Ecto neural progenitor cell (in vitro differentiated cells): Measurements from ENCODE around the gene P2RY12.

Experiments
- DNase-seq: peaks from one replicate; pipeline ENCODE4 v3.0.0-alpha.2; 2018; ENCODE audit warnings: low spot score

The P2RY12 gene

GRCh38 chr3:151384741-151385174 is at the start of gene P2RY12:
Gene P2RY12, minus strand, starts transcription at chr3:151384753. Its CDS starts 45,908 bp downstream, at chr3:151338845.
- no peak for DNase-seq

DNA sequence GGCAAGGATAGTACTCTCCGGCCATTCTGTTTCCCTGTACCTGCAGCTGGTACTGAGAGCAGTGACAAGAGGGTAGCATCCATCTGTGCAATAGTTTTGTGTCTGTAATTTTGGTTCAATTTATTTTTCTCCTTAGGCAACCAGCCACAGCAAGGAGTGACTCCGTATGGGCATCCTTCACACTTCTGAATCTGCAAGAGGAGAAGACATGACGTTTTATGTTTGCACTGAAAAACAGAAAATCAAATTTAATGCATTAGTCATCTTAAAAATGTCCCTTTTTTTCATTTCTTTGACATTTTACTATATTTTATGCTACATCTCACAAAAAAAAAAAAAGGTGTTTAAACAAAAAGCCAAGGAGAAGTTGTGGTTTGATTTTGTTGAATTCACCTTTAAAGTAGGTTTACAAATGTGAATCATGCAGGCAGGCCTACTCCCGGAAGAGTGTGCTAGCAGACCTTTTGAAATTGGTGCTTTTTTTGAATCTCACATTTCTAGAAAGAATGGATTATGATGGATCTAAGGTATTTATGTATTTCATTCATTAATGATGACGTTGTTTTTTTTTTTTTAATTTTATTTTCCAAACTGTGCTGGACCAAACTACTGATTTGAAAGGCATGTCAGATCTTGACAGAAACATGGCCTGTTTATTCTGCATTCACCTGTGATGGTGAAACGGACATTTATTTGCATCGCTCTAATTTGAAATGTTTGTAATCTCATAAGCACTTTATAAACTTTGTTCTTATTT is 48.2 kb upstream of the P2RY12 start:
- no peak for DNase-seq

DNA sequence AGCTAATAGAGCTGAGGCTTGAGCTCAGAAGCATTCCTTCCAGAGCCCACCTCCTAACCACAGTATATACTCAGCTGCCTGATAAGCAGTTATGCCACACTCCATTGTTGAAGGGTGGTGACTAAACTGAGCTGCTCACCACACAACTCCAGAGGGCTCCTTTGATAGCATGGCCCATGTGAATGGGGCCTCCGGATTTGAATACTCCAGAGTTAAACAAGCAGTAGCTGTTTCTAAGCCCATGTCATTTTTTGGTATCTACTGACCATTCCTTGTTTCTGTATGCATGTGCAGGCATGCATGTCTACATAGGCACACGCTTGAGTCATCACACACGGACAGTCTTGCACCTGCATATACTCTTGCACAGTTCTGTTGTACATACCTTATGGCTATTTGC is 47.4 kb upstream of the P2RY12 start:
- DNase-seq: no peak

DNA sequence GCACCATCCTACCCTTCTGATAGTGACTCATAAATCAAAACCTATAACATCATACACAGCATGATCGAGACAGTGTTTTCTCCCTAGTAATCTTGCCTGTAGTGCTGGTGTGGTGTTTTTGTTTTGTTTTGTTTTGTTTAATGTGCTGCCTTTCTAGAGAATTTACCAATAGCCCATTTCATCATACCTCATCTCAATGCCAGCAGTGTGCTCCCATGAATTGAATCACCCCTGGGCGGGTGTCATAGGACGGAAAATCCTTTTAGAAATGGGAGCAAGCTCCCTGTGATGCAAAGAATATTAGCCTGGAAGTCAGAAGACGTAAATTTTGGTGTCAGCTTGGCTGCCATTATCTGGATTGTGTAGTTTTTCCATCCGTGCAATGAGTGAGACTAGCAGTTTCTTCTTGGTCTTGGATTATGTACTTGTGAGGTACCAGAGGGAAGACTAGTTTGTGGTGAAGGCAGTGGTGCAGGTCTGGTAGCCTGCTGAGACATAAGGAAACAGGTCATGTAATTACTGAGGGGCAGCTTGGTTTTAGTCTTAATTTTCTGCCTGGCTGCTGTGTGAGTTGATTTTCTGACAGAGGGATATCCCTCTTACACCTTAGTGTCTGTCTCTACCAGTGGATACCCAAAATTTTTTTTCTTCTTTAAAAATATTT is 46.4 kb upstream of the P2RY12 start:
- no peak for DNase-seq

DNA sequence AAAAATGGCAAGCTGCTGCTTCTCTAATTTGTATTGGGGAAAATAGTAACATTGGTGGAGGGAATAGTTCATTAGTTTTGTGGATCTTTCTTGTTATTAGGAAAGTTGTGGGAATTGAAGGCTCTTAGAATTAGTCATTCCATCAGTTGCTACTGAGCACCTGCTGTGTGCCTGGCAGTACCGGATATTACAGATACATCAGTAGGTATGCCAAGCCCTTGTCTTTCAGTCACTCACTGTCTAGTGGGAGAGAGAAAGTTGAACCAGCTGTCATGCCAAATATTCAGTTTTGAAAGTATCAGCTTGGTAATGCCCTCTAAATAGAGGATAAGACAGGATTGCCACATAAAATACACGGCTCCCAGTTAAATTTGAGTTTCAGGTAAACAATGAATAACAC is 43.8 kb upstream of the P2RY12 start:
- no peak for DNase-seq

- no peak for DNase-seq
Observed at GRCh38 chr3:151426341-151426657, 41.7 kb upstream of the P2RY12 start.

DNA sequence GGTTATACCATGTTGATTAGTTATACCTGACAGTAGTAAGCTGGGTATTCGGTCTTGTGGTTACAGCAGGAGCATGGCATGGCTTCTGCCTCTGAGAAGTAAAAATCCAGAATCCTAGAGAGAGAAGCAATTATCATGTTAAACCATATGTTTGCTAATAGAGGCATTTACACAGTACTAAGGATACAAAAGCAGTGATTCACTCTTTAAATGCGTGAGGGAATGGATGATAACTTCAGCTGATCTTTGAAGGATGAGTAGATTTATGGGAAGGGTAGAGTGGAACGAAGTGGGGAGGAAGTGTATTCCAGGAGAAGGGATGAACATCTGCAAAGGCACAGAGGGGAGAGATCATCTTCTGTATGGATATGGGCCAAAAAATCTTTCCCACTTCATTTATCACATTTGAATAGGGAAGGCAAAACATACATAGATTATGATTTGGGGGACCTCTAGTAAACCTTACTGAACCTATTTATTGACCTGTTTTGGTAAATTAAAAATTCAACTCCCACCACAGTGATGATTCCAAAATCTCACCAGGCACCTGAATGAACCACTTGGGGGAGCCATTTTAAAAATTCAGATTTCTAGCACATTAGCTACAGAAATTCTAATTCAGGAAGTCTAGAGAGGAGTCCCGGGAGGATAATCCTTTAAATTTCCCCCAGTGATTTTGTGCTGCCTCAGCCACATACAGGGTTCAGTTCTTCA is 41.2 kb upstream of the P2RY12 start:
- no peak for DNase-seq

GRCh38 chr3:151423091-151423490 is 38.5 kb upstream of the P2RY12 start:
- DNase-seq: no peak

DNA sequence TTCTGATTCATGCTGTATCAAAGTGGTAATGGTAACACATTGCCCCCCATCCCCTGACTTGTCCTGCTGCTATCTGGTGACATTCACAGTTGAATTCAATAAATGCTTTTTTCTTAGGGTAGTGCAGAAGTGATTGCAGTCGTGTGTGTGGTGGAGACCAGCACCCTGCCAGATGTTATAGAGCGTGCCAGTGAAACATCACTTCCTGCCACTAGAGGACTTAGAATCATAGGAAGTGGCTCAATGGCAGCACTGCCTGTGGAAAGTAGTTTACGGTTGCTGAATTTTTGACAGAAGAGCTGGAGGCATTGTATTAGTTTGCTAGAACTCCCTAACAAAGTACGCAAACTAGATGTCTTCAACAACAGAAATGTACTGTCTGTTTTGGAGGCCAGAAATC is 37.4 kb upstream of the P2RY12 start:
- no peak for DNase-seq

- DNase-seq: no peak
Observed at GRCh38 chr3:151419806-151420205, 35.3 kb upstream of the P2RY12 start.

DNA sequence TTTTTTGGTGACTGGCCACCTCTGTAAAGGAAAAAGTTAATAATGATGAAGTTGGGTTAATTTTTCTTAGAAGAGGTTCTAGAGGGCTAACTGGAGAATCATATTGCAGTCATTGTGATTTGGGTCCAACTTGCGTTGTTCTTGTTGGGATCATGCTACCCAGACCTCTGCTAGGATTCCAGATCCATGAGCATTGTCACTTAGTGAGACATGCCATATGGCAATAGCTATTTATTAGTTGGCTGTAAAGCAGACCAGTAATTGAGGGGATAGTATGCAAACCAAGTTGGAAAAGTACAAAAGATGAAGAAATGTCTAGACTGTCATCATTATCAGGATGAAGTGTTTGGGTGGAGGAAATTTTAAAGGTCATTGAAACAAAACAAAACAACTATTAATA is 30.7 kb upstream of the P2RY12 start:
- DNase-seq: no peak

DNA sequence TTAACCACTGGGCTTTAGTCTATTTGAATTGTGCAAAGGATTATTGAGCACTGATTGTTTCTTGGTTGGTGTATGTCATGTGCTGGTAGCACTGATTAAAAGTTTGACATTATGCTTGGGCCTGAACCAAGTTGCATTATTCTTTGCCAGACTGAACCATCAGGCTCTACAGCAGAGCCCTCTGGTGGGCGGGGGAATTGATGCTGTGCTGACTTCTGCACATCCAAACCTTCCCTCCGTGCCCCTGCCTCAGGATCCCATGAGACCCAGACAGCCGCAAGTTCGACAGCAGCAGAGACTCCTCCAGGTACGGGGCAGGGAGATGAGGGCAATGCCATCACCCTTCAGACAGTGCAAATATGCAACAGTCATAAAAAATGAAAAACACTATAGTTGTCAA is 28.4 kb upstream of the P2RY12 start:
- no peak for DNase-seq

DNA sequence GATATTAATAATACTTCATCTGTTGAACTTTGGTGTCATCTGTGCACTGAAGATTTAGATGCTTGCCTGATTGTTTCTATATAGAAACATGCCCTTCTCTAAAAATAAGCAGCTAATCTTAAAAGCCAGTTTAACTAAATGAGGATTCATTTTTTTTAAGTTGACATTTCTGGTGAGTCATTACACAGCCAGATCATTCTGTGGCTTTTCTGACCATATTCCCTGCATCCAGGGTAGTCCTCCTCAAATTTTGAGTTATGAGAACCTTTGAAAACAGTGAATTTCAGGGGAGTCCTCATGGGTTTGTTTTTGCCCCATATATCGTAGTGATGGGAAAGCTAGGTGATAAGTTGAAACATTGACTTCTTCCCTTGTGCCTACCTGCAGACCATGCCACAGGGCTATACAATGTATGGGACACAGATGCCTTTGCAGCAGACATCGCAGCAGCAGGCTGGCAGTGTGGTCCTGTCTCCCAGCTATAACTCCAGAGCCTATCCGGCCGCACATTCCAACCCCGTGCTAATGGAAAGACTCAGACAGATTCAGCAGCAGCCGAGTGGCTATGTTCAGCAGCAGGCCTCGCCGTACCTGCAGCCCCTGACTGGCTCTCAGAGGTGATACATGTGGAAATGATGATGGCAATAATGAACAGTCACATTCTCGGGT is 26.5 kb upstream of the P2RY12 start:
- no peak for DNase-seq

- no peak for DNase-seq
Observed at GRCh38 chr3:151407928-151408327, 23.4 kb upstream of the P2RY12 start.

DNA sequence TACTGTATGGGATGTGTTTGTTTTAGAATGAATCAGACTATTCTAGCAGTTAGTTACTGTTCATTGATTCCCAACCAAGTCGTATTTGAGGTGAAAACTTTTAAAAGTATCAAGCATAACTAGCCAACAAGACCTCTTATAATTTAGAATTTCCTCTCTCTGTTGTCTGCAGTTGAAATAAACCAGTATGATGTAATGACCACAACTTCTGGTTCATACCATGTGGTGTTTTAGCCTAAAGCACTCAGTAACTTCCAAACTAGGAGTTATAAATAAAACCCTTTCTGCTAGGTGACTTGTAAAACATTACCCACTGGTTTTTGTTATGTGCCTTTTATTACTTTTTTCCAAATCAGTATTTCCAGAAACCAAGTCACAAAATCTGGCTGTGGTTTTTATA is 19.8 kb upstream of the P2RY12 start:
- DNase-seq: no peak

DNA sequence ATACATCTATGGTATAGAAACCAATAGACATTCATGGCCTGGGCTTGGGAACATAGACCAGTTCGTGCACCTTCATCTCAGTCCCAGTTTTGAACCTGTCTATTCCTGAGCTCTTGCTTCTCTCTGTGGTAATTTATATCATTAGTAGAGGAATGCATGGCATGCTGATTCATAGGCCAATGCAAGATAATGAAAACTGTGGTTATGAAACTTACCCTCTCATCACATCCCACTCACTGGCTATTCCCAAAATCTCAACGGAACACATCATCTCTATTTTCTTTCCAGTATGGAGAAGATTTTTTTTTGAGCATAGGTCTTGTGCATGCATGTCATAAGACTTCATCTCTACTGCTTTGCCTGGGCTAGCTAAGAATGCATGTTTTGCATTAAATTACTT is 18.7 kb upstream of the P2RY12 start:
- DNase-seq: no peak

GRCh38 chr3:151402349-151402748 is 17.8 kb upstream of the P2RY12 start:
- DNase-seq: no peak

DNA sequence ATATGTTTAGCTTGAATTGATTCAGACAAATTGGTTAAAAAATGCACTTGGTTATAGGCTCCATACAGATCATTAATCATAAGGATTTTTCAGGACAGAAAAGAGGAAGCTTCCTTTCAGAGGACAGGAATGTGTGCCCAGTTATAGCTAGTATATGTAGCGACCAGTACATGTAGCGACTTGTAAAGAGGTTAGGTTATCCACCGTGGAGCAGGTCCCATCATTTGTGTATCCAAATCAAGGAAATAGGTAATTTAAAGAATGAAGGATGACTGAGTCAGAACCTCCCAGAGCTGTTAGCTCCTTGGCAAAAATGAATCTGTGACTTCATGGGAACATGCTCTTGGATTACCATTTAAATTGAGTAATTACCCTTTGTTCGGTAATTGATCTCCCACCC is 15.8 kb upstream of the P2RY12 start:
- no peak for DNase-seq

GRCh38 chr3:151398895-151399294 is 14.3 kb upstream of the P2RY12 start:
- DNase-seq: no peak

DNA sequence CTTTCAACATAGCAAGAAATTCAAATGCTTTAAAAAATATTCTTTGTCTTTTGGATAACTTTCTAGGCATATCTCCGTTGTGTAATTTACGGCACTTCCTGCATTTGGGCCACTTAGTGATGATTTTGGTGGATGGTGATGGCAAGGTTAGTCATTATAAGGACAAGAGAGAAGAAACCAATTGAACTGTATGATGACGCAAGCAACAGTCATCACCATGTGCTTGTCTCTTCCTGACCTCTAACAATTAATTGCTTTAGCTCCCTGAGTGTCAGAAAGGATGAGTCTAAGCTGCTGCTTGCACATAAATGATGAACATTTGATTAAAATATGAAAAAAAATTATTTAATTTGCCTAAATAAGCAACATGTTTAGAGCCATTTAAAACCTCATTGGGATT is 11.3 kb upstream of the P2RY12 start:
- no peak for DNase-seq

- DNase-seq: no peak
Observed at GRCh38 chr3:151394611-151395010, 10.1 kb upstream of the P2RY12 start.

GRCh38 chr3:151393941-151394340 is 9.4 kb upstream of the P2RY12 start:
- DNase-seq: no peak
